ENCODE measurements around the gene EPHA1. TPM values are rescaled to one million over a fixed set of nuclear protein-coding genes. Genes with fewer than 3 reads are reported as not detected.

The EPHA1 gene
- total RNA-seq, 4 donors from 2014 or later, result 0.87 to 3.6 TPM; not detected in 2

GRCh38 chr7:143359771-143360353 is 48.8 kb downstream of the EPHA1 start:
- peaks cover 0 to 5% (median 0%) of the 10 kb centered on the region in 3 donors for H3K36me3 ChIP-seq
- peaks cover 0 to 23% (median 9%) of the 10 kb centered on the region in 4 donors for H3K4me1 ChIP-seq
- H3K4me3 ChIP-seq, result no peak overlapping the region
- DNase-seq (ENCODE audit: low spot score in 2 of 2), result no peak
- 77 to 90% methylated on average over 9 to 11 of the region's 11 CpGs for WGBS, 2 donors
- H3K9me3 ChIP-seq, result no peaks in the 10 kb centered on the region
- peaks cover 0 to 39% of the 10 kb centered on the region in 2 donors for H3K27me3 ChIP-seq
- no peak overlapping the region for H3K27ac ChIP-seq
- no peak for TF ChIP-seq CTCF (IDR thresholded peaks at IDR 0.05)
- TF ChIP-seq POLR2A (IDR thresholded peaks at IDR 0.05), result no peak
- TF ChIP-seq EP300 (IDR thresholded peaks at IDR 0.05), result no peak

GRCh38 chr7:143358626-143359025 is 50.0 kb downstream of the EPHA1 start:
- H3K27ac ChIP-seq, result no peak overlapping the region
- no peak overlapping the region for H3K4me3 ChIP-seq
- no peak for TF ChIP-seq POLR2A (IDR thresholded peaks at IDR 0.05)
- no peak for TF ChIP-seq CTCF (IDR thresholded peaks at IDR 0.05)
- TF ChIP-seq EP300 (IDR thresholded peaks at IDR 0.05), result no peak
- H3K4me1 ChIP-seq, result peaks cover 0 to 23% (median 9%) of the 10 kb centered on the region in 4 donors
- 91 to 95% methylated on average over 10 to 12 of the region's 12 CpGs for WGBS, 2 donors
- DNase-seq (ENCODE audit: low spot score in 2 of 2), result no peak
- H3K27me3 ChIP-seq, result peaks cover 0 to 32% of the 10 kb centered on the region in 2 donors
- no peaks in the 10 kb centered on the region for H3K9me3 ChIP-seq
- H3K36me3 ChIP-seq, result peaks cover 0 to 5% (median 0%) of the 10 kb centered on the region in 3 donors

- DNase-seq (ENCODE audit: low spot score in 2 of 2), result no peak
- H3K4me1 ChIP-seq, result peaks cover 0 to 7% (median under 1%) of the 10 kb centered on the region in 4 donors
- WGBS, 2 donors, result 91 to 95% methylated on average over 13 of the region's 13 CpGs
Measured at GRCh38 chr7:143356414-143357050, 52.1 kb downstream of the EPHA1 start.

GRCh38 chr7:143355450-143356385 is 52.9 kb downstream of the EPHA1 start:
- Histone ChIP-seq H3K4me1 (no peaks in the 10 kb centered on the region), H3K36me3 (peaks cover 0 to 5% (median 0%) of the 10 kb centered on the region in 3 donors), H3K27me3 (peaks cover 0 to 10% of the 10 kb centered on the region in 2 donors), H3K27ac (no peak overlapping the region), H3K4me3 (no peak overlapping the region), H3K9me3 (no peaks in the 10 kb centered on the region)
- DNase-seq (ENCODE audit: low spot score in 2 of 2), result no peak
- 88 to 92% methylated on average over 15 to 16 of the region's 16 CpGs for WGBS, 2 donors
- TF ChIP-seq EP300 (IDR thresholded peaks at IDR 0.05) (no peak), POLR2A (IDR thresholded peaks at IDR 0.05) (no peak), CTCF (IDR thresholded peaks at IDR 0.05) (no peak)

More at GRCh38 chr7:143356414-143357050, 52.1 kb downstream of the EPHA1 start:
- Histone ChIP-seq H3K4me3 (no peak overlapping the region), H3K27ac (no peak overlapping the region), H3K27me3 (peaks cover 0 to 14% of the 10 kb centered on the region in 2 donors), H3K36me3 (peaks cover 0 to 5% (median 0%) of the 10 kb centered on the region in 3 donors), H3K9me3 (no peaks in the 10 kb centered on the region)
- TF ChIP-seq EP300 (IDR thresholded peaks at IDR 0.05) (no peak), POLR2A (IDR thresholded peaks at IDR 0.05) (no peak), CTCF (IDR thresholded peaks at IDR 0.05) (no peak)

All from tibial nerve (tissue), 4 donors.